Measurements from ENCODE around the gene KCNMA1. TPM values are rescaled to one million over a fixed set of nuclear protein-coding genes. Genes with fewer than 3 reads are reported as not detected.
"Not testable (repeated sequence)": the region's sequence is repeated elsewhere in the genome, so short reads cannot be mapped to it uniquely, and the experiment has no call there.

KCNMA1 gene
- total RNA-seq, 2 donors from 2014 or later = 49.9 to 76.2 TPM

GRCh38 chr10:77387701-77388100 is 249.9 kb downstream of the KCNMA1 start:
- intact Hi-C loops (cut with DNase I, micrococcal nuclease); DNase-seq; ATAC-seq: not testable (repeated sequence)

GRCh38 chr10:77387247-77387646 is 250.4 kb downstream of the KCNMA1 start:
- intact Hi-C loops (cut with DNase I, micrococcal nuclease) = no loop called here
- DNase-seq (no peak), ATAC-seq (no peak)

DNA sequence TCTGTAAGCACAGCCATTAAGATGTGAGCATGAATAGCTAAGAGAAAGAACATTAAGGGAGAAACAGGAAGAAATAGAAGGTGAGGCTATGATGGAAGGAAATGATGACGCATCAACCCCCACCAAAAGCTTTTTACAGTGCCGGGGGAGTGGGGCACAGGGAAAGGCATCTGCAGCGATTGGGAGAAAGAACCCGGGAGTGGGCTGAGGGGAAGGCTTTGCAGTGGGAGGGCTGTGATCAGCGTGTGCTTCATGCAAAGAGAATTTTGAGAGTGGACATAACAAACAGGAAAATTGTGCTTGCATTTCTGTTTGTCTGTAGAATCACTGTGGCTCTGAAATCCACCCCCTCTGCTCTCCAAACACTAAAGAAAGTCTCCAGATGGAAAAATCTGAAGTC is 250.8 kb downstream of the KCNMA1 start:
- intact Hi-C loops (cut with DNase I, micrococcal nuclease) = no loop called here
- no peak for DNase-seq
- ATAC-seq = no peak

GRCh38 chr10:77386365-77386764 is 251.2 kb downstream of the KCNMA1 start:
- intact Hi-C loops (cut with DNase I, micrococcal nuclease) = no loop called here
- DNase-seq (no peak), ATAC-seq (no peak)

GRCh38 chr10:77385315-77385714 is 252.3 kb downstream of the KCNMA1 start:
- DNase-seq = no peak
- ATAC-seq = no peak
- intact Hi-C loops (cut with DNase I, micrococcal nuclease) = no loop called here

GRCh38 chr10:77383861-77384553 is 253.6 kb downstream of the KCNMA1 start:
- no peak for DNase-seq
- intact Hi-C loops (cut with DNase I, micrococcal nuclease) = no loop called here
- ATAC-seq = no peak

GRCh38 chr10:77381750-77382149 is 255.9 kb downstream of the KCNMA1 start:
- DNase-seq (no peak), ATAC-seq (no peak)
- intact Hi-C loops (cut with DNase I, micrococcal nuclease) = no loop called here

DNA sequence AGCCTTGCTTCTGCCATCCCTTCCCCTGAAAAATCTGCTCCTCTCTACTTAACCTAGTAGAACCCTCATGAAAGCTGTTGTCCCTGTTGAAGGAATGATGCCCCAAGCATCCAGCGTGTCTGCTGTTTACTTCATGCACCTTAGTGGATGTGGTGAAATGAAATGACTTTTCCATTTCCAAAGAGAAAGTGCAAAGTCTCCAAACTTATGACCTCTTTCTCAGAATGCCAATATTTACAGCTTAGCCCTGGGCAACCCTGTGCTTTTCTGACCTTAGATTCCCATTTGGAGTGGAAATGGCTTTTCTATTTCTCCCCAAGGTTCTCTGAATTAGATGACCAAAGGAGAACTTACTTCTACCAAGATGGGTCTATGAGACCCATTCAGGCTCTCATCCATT is 256.9 kb downstream of the KCNMA1 start:
- intact Hi-C loops (cut with DNase I, micrococcal nuclease) = no loop called here
- ATAC-seq (no peak), DNase-seq (no peak)

DNA sequence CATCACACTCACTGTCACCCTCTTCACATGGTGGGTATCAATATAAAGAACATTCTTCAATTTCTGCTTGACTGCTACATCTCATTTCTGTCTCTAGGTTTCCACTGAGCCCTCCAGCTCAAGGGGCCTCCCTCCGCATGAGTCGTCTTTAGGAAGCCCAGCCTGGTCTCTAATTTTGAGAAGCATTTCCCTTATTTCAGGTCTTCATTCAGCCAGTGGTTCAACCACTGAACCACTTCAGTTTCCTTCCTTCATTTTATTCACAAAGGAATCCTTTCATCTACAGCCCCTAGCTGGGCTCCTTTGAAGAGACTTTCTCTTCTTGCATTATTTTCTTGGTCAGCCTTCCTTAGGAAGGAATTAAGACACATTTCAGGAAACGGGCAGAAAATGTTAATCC is 257.4 kb downstream of the KCNMA1 start:
- DNase-seq (no peak), ATAC-seq (no peak)
- intact Hi-C loops (cut with DNase I, micrococcal nuclease) = no loop called here

GRCh38 chr10:77378366-77379349 is 258.9 kb downstream of the KCNMA1 start:
- no peak for DNase-seq
- ATAC-seq = no peak
- intact Hi-C loops (cut with DNase I, micrococcal nuclease) = loop anchor here in 1 of 2 donors (10.0 kb wide), 1 partner anchor 194 kb away; no protein-coding TSS in a partner anchor

GRCh38 chr10:77377678-77378352 is 259.8 kb downstream of the KCNMA1 start:
- ATAC-seq (no peak), DNase-seq (no peak)
- intact Hi-C loops (cut with DNase I, micrococcal nuclease) = loop anchor here in 1 of 2 donors (10.0 kb wide), 1 partner anchor 193 kb away; no protein-coding TSS in a partner anchor

DNA sequence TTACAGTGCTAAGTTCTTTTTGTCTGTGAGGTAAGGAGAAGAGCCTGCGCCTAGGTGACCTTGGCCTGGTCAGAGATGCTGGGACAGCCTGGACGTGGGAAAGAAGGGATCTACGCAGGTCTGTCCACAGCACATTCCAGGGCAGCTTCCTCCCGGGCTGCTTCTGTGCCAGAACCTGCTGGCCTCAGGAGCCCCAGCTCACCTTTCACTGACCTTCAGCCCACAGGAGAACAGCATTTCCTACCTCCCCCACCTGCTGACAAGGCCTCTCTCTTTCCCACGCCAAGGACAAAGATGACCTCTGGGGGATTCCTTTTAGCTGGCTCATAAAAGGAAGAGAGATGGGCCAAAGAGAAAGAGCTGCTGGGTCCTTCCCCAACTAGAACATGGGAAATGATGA is 260.6 kb downstream of the KCNMA1 start:
- DNase-seq = no peak
- intact Hi-C loops (cut with DNase I, micrococcal nuclease) = loop anchor here in 1 of 2 donors (10.0 kb wide), 1 partner anchor 192 kb away; no protein-coding TSS in a partner anchor
- ATAC-seq = no peak

DNA sequence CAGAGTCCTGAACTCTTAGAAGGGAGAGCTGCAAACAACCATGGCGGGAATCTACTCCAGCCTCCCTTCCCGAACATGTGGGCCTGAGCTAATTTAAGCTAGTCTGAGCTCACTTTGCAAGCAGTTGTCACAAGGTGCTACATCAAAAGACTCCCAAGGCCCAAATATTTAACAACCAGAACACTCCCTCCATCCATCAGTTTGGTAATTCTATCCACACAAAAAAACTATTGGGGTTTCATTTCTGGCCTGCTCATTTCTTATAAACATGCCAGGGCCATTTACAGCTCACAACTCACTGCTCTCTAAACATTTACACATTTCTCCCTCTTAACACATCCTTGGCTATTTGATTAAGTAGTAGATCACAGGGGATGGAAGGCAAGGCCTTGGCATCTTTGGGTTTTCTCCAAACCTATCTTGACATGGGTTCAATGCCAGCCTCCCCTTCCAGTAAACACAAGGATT is 263.4 kb downstream of the KCNMA1 start:
- ATAC-seq (peak; percentile 15), DNase-seq (peak in 1 of 2 donors; percentile 41)
- intact Hi-C loops (cut with DNase I, micrococcal nuclease) = loop anchor here in 1 of 2 donors (10.0 kb wide), 1 partner anchor 189 kb away; no protein-coding TSS in a partner anchor

GRCh38 chr10:77371848-77372799 is 265.5 kb downstream of the KCNMA1 start:
- peak; percentile 22 for ATAC-seq
- DNase-seq = no peak
- intact Hi-C loops (cut with DNase I, micrococcal nuclease) = loop anchor here in 1 of 2 donors (10.0 kb wide), 1 partner anchor 187 kb away; no protein-coding TSS in a partner anchor

DNA sequence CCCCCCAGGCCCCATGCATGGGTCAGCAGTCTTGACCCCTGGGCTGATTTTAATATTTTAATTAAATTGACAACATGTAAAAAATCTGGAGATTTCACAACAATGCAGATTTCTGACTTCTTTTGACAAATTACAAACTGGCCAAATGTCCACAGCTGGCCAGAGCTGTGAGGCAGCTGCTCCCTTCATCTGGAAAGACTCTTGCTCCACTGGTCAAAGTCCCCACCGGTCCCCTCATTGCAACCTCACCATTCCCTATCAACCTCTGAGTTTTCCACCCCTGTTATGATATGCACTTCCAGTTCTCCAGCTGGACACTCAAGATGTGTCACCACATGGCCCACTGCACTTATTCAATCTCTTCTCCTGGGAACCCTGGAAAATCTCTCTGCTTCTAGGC is 266.2 kb downstream of the KCNMA1 start:
- ATAC-seq (no peak), DNase-seq (no peak)
- intact Hi-C loops (cut with DNase I, micrococcal nuclease) = loop anchor here in 1 of 2 donors (10.0 kb wide), 1 partner anchor 187 kb away; no protein-coding TSS in a partner anchor

- no peak for DNase-seq
- no peak for ATAC-seq
- intact Hi-C loops (cut with DNase I, micrococcal nuclease) = no loop called here
These were observed 269.6 kb downstream of the KCNMA1 start for GRCh38 chr10:77368006-77368405.

DNA sequence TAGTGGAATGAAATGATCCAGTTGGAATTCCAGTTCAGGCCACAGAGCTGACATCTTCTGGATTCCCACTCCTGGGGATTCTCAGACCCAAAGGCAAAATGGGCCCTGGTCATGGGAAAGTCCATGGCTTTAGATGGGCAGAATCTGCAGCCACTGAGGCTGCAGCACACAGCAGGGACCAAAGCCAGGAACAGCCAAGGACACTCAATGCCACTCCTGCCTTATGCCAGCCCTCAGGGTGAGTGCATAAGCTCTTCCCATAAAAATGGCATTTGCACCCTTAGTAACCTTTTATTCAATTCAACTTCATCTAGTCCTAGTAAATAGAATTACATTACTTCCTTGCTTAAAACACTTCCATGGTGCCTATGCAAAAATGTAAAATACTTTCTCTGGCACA is 274.4 kb downstream of the KCNMA1 start:
- ATAC-seq = no peak
- no peak for DNase-seq
- intact Hi-C loops (cut with DNase I, micrococcal nuclease) = no loop called here

DNA sequence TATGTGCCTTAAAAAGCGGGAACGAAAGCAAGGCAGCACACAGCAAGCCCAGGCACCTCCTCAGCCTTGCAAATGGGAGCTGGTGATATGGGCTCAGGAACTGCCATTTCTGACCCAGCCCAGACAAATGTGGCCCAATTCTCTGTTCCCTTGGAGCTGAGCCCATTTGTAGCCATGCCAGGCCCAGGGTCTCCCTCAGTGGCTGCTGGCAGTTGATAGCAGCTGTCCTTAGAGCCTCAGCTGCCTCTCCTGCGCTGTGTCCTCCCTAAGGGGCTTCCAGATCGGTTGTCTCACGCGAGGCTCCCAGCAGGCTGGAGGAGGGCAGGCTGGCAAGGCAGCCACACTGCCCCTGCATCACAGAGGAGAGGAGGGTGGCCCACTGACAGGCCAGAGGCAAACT is 275.8 kb downstream of the KCNMA1 start:
- intact Hi-C loops (cut with DNase I, micrococcal nuclease) = no loop called here
- ATAC-seq (no peak), DNase-seq (no peak)
